T-cell (primary cell): ENCODE results near the gene RAB3IL1. TPM values are rescaled to one million over a fixed set of nuclear protein-coding genes. Genes with fewer than 3 reads are reported as not detected.

Experiments used
- ATAC-seq, 4 experiments: fragments of 200-7000 bp in 3 of 4; fragments of 150-1000 bp in 1 of 4; cut with Tn5 transposase; replicated peaks in 1 of 4; 1 replicate in 3 of 4; 2 replicates in 1 of 4; pipeline ENCODE4 v1.10.0; 2021; ENCODE audit warnings: moderate library complexity in 3 of 4, mild to moderate bottlenecking in 2 of 4, moderate number of reproducible peaks in 1 of 4
- CTCF ChIA-PET, 2 donors: fragments of 300-600 bp; sonication (Branson Sonifier 250); formaldehyde crosslinking; loops; one replicate each; lab custom pipeline; 2022; ENCODE audit warnings: antibody characterized with exemption in 2 of 2; lab: Charles Lee
- POLR2A ChIA-PET, 2 donors: fragments of 300-600 bp; sonication (Branson Sonifier 250); formaldehyde crosslinking; loops; one replicate each; lab custom pipeline; 2022; ENCODE audit warnings: antibody characterized with exemption in 2 of 2; lab: Charles Lee
- DNase-seq, 35 experiments: peaks; one replicate each; pipeline versions ENCODE4 v3.0.0 to v3.0.0-alpha.2; 2013 to 2023
- H3K27ac ChIP-seq: one replicate; pipeline ENCODE4 v1.5.1; 2013; ENCODE audit warnings: low read length
- H3K27me3 ChIP-seq, 2 experiments: replicated peaks in 1 of 2; 1 replicate in 1 of 2; 2 replicates in 1 of 2; pipeline versions ENCODE4 v1.6.1 to v1.7.0; 2013; ENCODE audit warnings: low read length in 1 of 2, mixed read lengths in 1 of 2; ENCODE audit not compliant: control insufficient read depth in 2 of 2, insufficient read depth in 2 of 2; ENCODE audit errors: extremely low read depth in 1 of 2
- H3K36me3 ChIP-seq, 2 donors: 1 replicate in 1 of 2; 2 replicates in 1 of 2; pipeline versions ENCODE4 v1.6.1 to v1.7.0; 2013; ENCODE audit warnings: low read length in 1 of 2; ENCODE audit not compliant: control insufficient read depth in 2 of 2, insufficient read depth in 1 of 2; ENCODE audit errors: extremely low read depth in 1 of 2
- H3K4me1 ChIP-seq, 2 experiments: 1 replicate in 1 of 2; 2 replicates in 1 of 2; pipeline versions ENCODE4 v1.6.1 to v1.7.0; 2013; ENCODE audit warnings: low read length in 2 of 2, mixed read lengths in 1 of 2; ENCODE audit not compliant: insufficient read depth in 2 of 2, control insufficient read depth in 1 of 2; ENCODE audit errors: extremely low read depth in 1 of 2
- H3K4me3 ChIP-seq, 2 donors: 1 replicate in 1 of 2; 2 replicates in 1 of 2; pipeline versions ENCODE4 v1.5.1 to v1.7.0; 2013; ENCODE audit warnings: mild to moderate bottlenecking in 2 of 2, low read length in 1 of 2, moderate library complexity in 1 of 2; ENCODE audit not compliant: control insufficient read depth in 1 of 2; ENCODE audit errors: extremely low read depth in 1 of 2
- H3K9me3 ChIP-seq: 2 replicates; pipeline ENCODE4 v1.7.0; 2013
- H3K27ac Mint-ChIP-seq, 2 donors: one replicate each; pipeline ENCODE4 v1.8.0; 2020 to 2021; ENCODE audit warnings: mild to moderate bottlenecking in 2 of 2, mixed read lengths in 2 of 2
- H3K27me3 Mint-ChIP-seq, 2 donors: one replicate each; pipeline ENCODE4 v1.8.0; 2021 to 2022; ENCODE audit warnings: mixed read lengths in 2 of 2
- H3K36me3 Mint-ChIP-seq: one replicate; pipeline ENCODE4 v1.8.0; 2021; ENCODE audit warnings: mixed read lengths
- H3K4me1 Mint-ChIP-seq, 3 donors: one replicate each; pipeline ENCODE4 v1.8.0; 2020 to 2022; ENCODE audit warnings: mixed read lengths in 3 of 3, mild to moderate bottlenecking in 1 of 3
- H3K4me3 Mint-ChIP-seq, 3 donors: one replicate each; pipeline ENCODE4 v1.8.0; 2020 to 2022; ENCODE audit warnings: mild to moderate bottlenecking in 3 of 3, mixed read lengths in 3 of 3, moderate library complexity in 3 of 3
- H3K9me3 Mint-ChIP-seq, 3 donors: one replicate each; pipeline ENCODE4 v1.8.0; 2020 to 2022; ENCODE audit warnings: mixed read lengths in 3 of 3
- WGBS: methylation state at CpG from one replicate; pipeline ENCODE4 v1.1.5; 2013; ENCODE audit warnings: missing lambda C conversion rate; ENCODE audit not compliant: insufficient coverage; 5-methylcytosine and 5-hydroxymethylcytosine counted together
- total RNA-seq, 35 experiments: library from RNA in 6 of 35; stranded (reverse) in 6 of 35; fragments of 120-200 nt in 1 of 35; gene quantifications; one replicate each; pipeline versions ENCODE4 v1.2.1 to v1.2.4 and lab custom pipeline; 2013 to 2026

RAB3IL1 gene
- total RNA-seq, 5 donors from 2014 or later (not counting 1 experiment from before 2014, with no cell fraction given) = 0.12 to 0.28 TPM; not detected in 3

GRCh38 chr11:61963016-61963281 lies 45.6 kb upstream of the RAB3IL1 start:
- 80% methylated on average over 1 of the region's 3 CpGs for WGBS

GRCh38 chr11:61962213-61963015 lies 45.0 kb upstream of the RAB3IL1 start:
- DNase-seq (peak in 2 of 35 experiments; percentile 24), ATAC-seq (no peak)
- CTCF ChIA-PET = no interaction called here
- H3K27me3 Mint-ChIP-seq = no peaks in the 10 kb centered on the region
- POLR2A ChIA-PET = interaction anchor here (0.5 to 1.3 kb wide), 5 partner anchors 10 to 161 kb away, joined by 3 to 7 read pairs (median 3); no protein-coding TSS in a partner anchor
- H3K36me3 Mint-ChIP-seq = peaks cover 32% of the 10 kb centered on the region
- peak overlapping the region in 1 of 3 donors; percentile 93 for H3K4me3 Mint-ChIP-seq
- WGBS = 88% methylated on average over 6 of the region's 12 CpGs
- no peak overlapping the region for H3K4me3 ChIP-seq
- H3K9me3 Mint-ChIP-seq = no peaks in the 10 kb centered on the region
- H3K27ac Mint-ChIP-seq = peak overlapping the region; percentile 11 to 77
- H3K9me3 ChIP-seq = no peaks in the 10 kb centered on the region
- peaks cover 8 to 19% of the 10 kb centered on the region in 2 donors for H3K36me3 ChIP-seq
- H3K4me1 Mint-ChIP-seq = peaks cover 43 to 48% (median 45%) of the 10 kb centered on the region in 3 donors
- H3K4me1 ChIP-seq = peaks cover 24 to 29% of the 10 kb centered on the region in 2 experiments
- H3K27me3 ChIP-seq = no peaks in the 10 kb centered on the region
- H3K27ac ChIP-seq = no peak overlapping the region

More at GRCh38 chr11:61963016-61963281, 45.6 kb upstream of the RAB3IL1 start:
- Histone ChIP-seq H3K4me1 (peaks cover 24 to 32% of the 10 kb centered on the region in 2 experiments), H3K9me3 (no peaks in the 10 kb centered on the region), H3K4me3 (no peak overlapping the region), H3K27ac (no peak overlapping the region), H3K36me3 (peaks cover 8 to 19% of the 10 kb centered on the region in 2 donors), H3K27me3 (no peaks in the 10 kb centered on the region)
- ChIA-PET CTCF (interaction anchor here in 1 of 2 donors (6.5 kb wide), 1 partner anchor 119 kb away, joined by 36 read pairs; no protein-coding TSS in a partner anchor), POLR2A (interaction anchor here (0.5 to 1.6 kb wide), 5 partner anchors 10 to 878 kb away, joined by 3 to 7 read pairs (median 3); no protein-coding TSS in a partner anchor)
- ATAC-seq (no peak), DNase-seq (peak in 3 of 35 experiments; percentile 18 to 45 (median 25))
- Mint-ChIP-seq H3K9me3 (no peaks in the 10 kb centered on the region), H3K4me1 (peaks cover 44 to 48% (median 45%) of the 10 kb centered on the region in 3 donors), H3K36me3 (peaks cover 32% of the 10 kb centered on the region), H3K27me3 (no peaks in the 10 kb centered on the region), H3K27ac (peak overlapping the region; percentile 11 to 77), H3K4me3 (peak overlapping the region in 1 of 3 donors; percentile 93)

GRCh38 chr11:61961570-61962212 lies 44.3 kb upstream of the RAB3IL1 start:
- ATAC-seq = no peak

GRCh38 chr11:61960532-61960931 lies 43.2 kb upstream of the RAB3IL1 start:
- 81% methylated on average over 2 of the region's 3 CpGs for WGBS
- Histone ChIP-seq H3K27ac (no peak overlapping the region), H3K27me3 (peaks cover 0 to 14% of the 10 kb centered on the region in 2 experiments), H3K36me3 (peaks cover 8 to 18% of the 10 kb centered on the region in 2 donors), H3K4me3 (no peak overlapping the region), H3K4me1 (peaks cover 20 to 30% of the 10 kb centered on the region in 2 experiments), H3K9me3 (no peaks in the 10 kb centered on the region)
- no peak for ATAC-seq
- CTCF ChIA-PET = interaction anchor here in 1 of 2 donors (1.2 kb wide), 1 partner anchor 11 kb away, joined by 4 read pairs; no protein-coding TSS in a partner anchor
- Mint-ChIP-seq H3K27me3 (peaks cover 0 to 8% of the 10 kb centered on the region in 2 donors), H3K27ac (no peak overlapping the region), H3K4me3 (peak overlapping the region in 1 of 3 donors; percentile 51), H3K36me3 (peaks cover 26% of the 10 kb centered on the region), H3K9me3 (no peaks in the 10 kb centered on the region), H3K4me1 (peaks cover 39 to 41% (median 41%) of the 10 kb centered on the region in 3 donors)
- DNase-seq = peak in 1 of 35 experiments; percentile 5
- POLR2A ChIA-PET = no interaction called here

More at GRCh38 chr11:61961570-61962212, 44.3 kb upstream of the RAB3IL1 start:
- Mint-ChIP-seq H3K4me1 (peaks cover 43 to 48% (median 45%) of the 10 kb centered on the region in 3 donors), H3K9me3 (no peaks in the 10 kb centered on the region), H3K4me3 (peak overlapping the region in 1 of 3 donors; percentile 51), H3K27me3 (no peaks in the 10 kb centered on the region), H3K36me3 (peaks cover 31% of the 10 kb centered on the region), H3K27ac (peak overlapping the region; percentile 1 to 29)
- Histone ChIP-seq H3K27ac (no peak overlapping the region), H3K9me3 (no peaks in the 10 kb centered on the region), H3K4me3 (no peak overlapping the region), H3K36me3 (peaks cover 8 to 19% of the 10 kb centered on the region in 2 donors), H3K4me1 (peaks cover 24 to 29% of the 10 kb centered on the region in 2 experiments), H3K27me3 (peaks cover 0 to 2% of the 10 kb centered on the region in 2 experiments)
- ChIA-PET CTCF (no interaction called here), POLR2A (interaction anchor here (0.6 to 1.3 kb wide), 2 partner anchors 10 to 11 kb away, joined by 3 to 7 read pairs; no protein-coding TSS in a partner anchor)
- DNase-seq = peak in 1 of 35 experiments; percentile 2
- 96% methylated on average over 7 of the region's 8 CpGs for WGBS

- POLR2A ChIA-PET = no interaction called here
- H3K27ac Mint-ChIP-seq = no peak overlapping the region
Observed at GRCh38 chr11:61959678-61960077, 42.3 kb upstream of the RAB3IL1 start.

More at GRCh38 chr11:61959678-61960077, 42.3 kb upstream of the RAB3IL1 start:
- Mint-ChIP-seq H3K9me3 (no peaks in the 10 kb centered on the region), H3K36me3 (peaks cover 17% of the 10 kb centered on the region), H3K27me3 (peaks cover 5 to 14% of the 10 kb centered on the region in 2 donors), H3K4me1 (peaks cover 31 to 36% (median 33%) of the 10 kb centered on the region in 3 donors), H3K4me3 (peak overlapping the region in 1 of 3 donors; percentile 51)
- ATAC-seq (no peak), DNase-seq (peak in 1 of 35 experiments; percentile 12)
- H3K4me1 ChIP-seq = peaks cover 15 to 31% of the 10 kb centered on the region in 2 experiments
- no peak overlapping the region for H3K27ac ChIP-seq
- H3K4me3 ChIP-seq = no peak overlapping the region
- CTCF ChIA-PET = interaction anchor here in 1 of 2 donors (1.2 kb wide), 1 partner anchor 10 kb away, joined by 4 read pairs; no protein-coding TSS in a partner anchor
- no peaks in the 10 kb centered on the region for H3K9me3 ChIP-seq
- H3K27me3 ChIP-seq = peaks cover 0 to 22% of the 10 kb centered on the region in 2 experiments
- peaks cover 8 to 11% of the 10 kb centered on the region in 2 donors for H3K36me3 ChIP-seq
- WGBS = no CpG with 5 or more reads among the region's 6 CpGs
